22Rv1 (cell line): ENCODE results near the gene PCSK5.

Experiments
- CTCF ChIP-seq: fragments of 450-650 bp; IDR thresholded peaks from 2 replicates; pipeline ENCODE4 v1.5.1; 2017; ENCODE audit warnings: mild to moderate bottlenecking
- ZFX ChIP-seq: fragments of 450-650 bp; IDR thresholded peaks from 2 replicates; pipeline ENCODE4 v1.6.1; 2017; ENCODE audit warnings: antibody characterized with exemption, borderline replicate concordance

GRCh38 chr9:75864266-75864665, 26.2 kb upstream of the PCSK5 start:
- TF ChIP-seq ZFX (no peak), CTCF (no peak)
